Loucy (cell line): Measurements from ENCODE around the gene FHIT.

Experiments
- H2AFZ ChIP-seq: fragments of 200-600 bp; sonication (generic); 2 replicates; pipeline ENCODE4 v1.6.0; 2016; ENCODE audit warnings: antibody characterized with exemption, mild to moderate bottlenecking, low read length, moderate library complexity
- H3F3A ChIP-seq: fragments of 200-600 bp; 2 replicates; pipeline ENCODE4 v1.6.0; 2016; ENCODE audit warnings: antibody characterized with exemption, low read depth, mild to moderate bottlenecking
- H3K27me3 ChIP-seq: fragments of 200-600 bp; sonication (generic); 2 replicates; pipeline ENCODE4 v1.6.1; 2014; ENCODE audit warnings: low read length, mild to moderate bottlenecking; ENCODE audit not compliant: insufficient read depth, poor library complexity, severe bottlenecking
- H3K36me3 ChIP-seq: fragments of 200-600 bp; sonication (generic); 2 replicates; pipeline ENCODE4 v1.6.1; 2016; ENCODE audit warnings: low read length; ENCODE audit not compliant: insufficient read depth
- H3K4me1 ChIP-seq: fragments of 200-600 bp; sonication (generic); 2 replicates; pipeline ENCODE4 v1.5.1; 2014; ENCODE audit warnings: low read length, mild to moderate bottlenecking; ENCODE audit not compliant: insufficient read depth, poor library complexity, severe bottlenecking
- H3K4me2 ChIP-seq: fragments of 200-600 bp; sonication (generic); 2 replicates; pipeline ENCODE4 v1.6.0; 2014; ENCODE audit warnings: antibody characterized with exemption, low read length, low read depth, mild to moderate bottlenecking; ENCODE audit not compliant: poor library complexity, severe bottlenecking
- H3K4me3 ChIP-seq: fragments of 200-600 bp; sonication (generic); 2 replicates; pipeline ENCODE4 v1.5.1; 2014; ENCODE audit warnings: low read length, mild to moderate bottlenecking, mixed read lengths; ENCODE audit not compliant: poor library complexity, severe bottlenecking
- H3K79me2 ChIP-seq: fragments of 200-600 bp; sonication (generic); 2 replicates; pipeline ENCODE4 v1.6.1; 2014; ENCODE audit warnings: low read length; ENCODE audit not compliant: insufficient read depth
- H3K9ac ChIP-seq: fragments of 200-600 bp; sonication (generic); 2 replicates; pipeline ENCODE4 v1.6.0; 2014; ENCODE audit warnings: mild to moderate bottlenecking, low read depth, low read length, moderate library complexity; ENCODE audit not compliant: poor library complexity, severe bottlenecking
- H3K9me2 ChIP-seq: fragments of 200-600 bp; sonication (generic); replicated peaks from 2 replicates; pipeline ENCODE4 v1.6.1; 2016; ENCODE audit warnings: low read depth, low read length, mixed read lengths
- H3K9me3 ChIP-seq: fragments of 200-600 bp; sonication (generic); 2 replicates; pipeline ENCODE4 v1.6.1; 2014; ENCODE audit warnings: mild to moderate bottlenecking, antibody characterized with exemption, low read length, low read depth; ENCODE audit not compliant: insufficient read depth
- H4K20me1 ChIP-seq: fragments of 200-600 bp; sonication (generic); 2 replicates; pipeline ENCODE4 v1.6.0; 2014; ENCODE audit warnings: antibody characterized with exemption, low read length, mild to moderate bottlenecking; ENCODE audit not compliant: insufficient read depth, poor library complexity, severe bottlenecking
- CTCF ChIP-seq: fragments of 200-600 bp; sonication (generic); conservative IDR thresholded peaks from 2 replicates; pipeline ENCODE4 v1.5.1; 2014; ENCODE audit warnings: mild to moderate bottlenecking, antibody characterized with exemption, low read length
- EZH2phosphoT487 ChIP-seq: fragments of 200-600 bp; IDR thresholded peaks from 2 replicates; pipeline ENCODE4 v1.6.1; 2018; ENCODE audit warnings: antibody characterized with exemption, mild to moderate bottlenecking, moderate library complexity, borderline replicate concordance

Gene FHIT

GRCh38 chr3:60276615-60277014 is 974.6 kb downstream of the FHIT start:
- Histone ChIP-seq H3K9me2 (no peaks in the 10 kb centered on the region), H3K36me3 (no peaks in the 10 kb centered on the region), H3K4me3 (no peak overlapping the region), H3K27me3 (no peaks in the 10 kb centered on the region), H4K20me1 (no peaks in the 10 kb centered on the region), H3K9me3 (no peaks in the 10 kb centered on the region), H3K9ac (no peak overlapping the region), H2AFZ (no peak overlapping the region), H3K4me2 (no peak overlapping the region), H3K79me2 (no peaks in the 10 kb centered on the region), H3K4me1 (no peaks in the 10 kb centered on the region), H3F3A (no peaks in the 10 kb centered on the region)
- no peak for TF ChIP-seq CTCF
- TF ChIP-seq EZH2phosphoT487: no peak

DNA sequence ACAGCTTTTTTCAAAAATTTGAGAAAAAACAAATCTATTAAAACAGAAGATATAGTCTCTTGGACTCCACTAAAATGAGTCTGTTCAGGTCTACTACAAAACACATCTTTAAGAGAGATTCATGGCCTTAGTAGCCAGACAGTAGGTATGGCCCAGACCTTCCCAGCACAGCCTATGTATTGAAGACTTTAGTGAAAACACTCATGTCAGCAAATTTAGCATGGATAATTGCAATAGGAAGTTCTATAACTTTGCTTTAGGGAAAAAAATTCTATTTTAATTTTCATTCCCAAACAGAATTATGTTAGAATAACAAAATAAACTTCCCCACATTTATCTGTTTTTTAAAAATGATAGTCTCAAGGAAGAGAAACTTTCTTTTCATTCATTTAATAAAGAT is 976.6 kb downstream of the FHIT start:
- Histone ChIP-seq H3K4me1 (no peaks in the 10 kb centered on the region), H4K20me1 (no peaks in the 10 kb centered on the region), H3K27me3 (no peaks in the 10 kb centered on the region), H3K4me2 (no peak overlapping the region), H3K9ac (no peak overlapping the region), H3K4me3 (no peak overlapping the region), H3F3A (no peaks in the 10 kb centered on the region), H3K79me2 (no peaks in the 10 kb centered on the region), H3K9me3 (no peaks in the 10 kb centered on the region), H2AFZ (no peak overlapping the region), H3K9me2 (no peaks in the 10 kb centered on the region), H3K36me3 (no peaks in the 10 kb centered on the region)
- TF ChIP-seq CTCF: no peak
- TF ChIP-seq EZH2phosphoT487: no peak

GRCh38 chr3:60274098-60274497 is 977.2 kb downstream of the FHIT start:
- Histone ChIP-seq H3K4me1 (no peaks in the 10 kb centered on the region), H3K9ac (no peak overlapping the region), H3K4me2 (no peak overlapping the region), H2AFZ (no peak overlapping the region), H3K4me3 (no peak overlapping the region), H3K9me3 (no peaks in the 10 kb centered on the region), H3K36me3 (no peaks in the 10 kb centered on the region), H4K20me1 (no peaks in the 10 kb centered on the region), H3K9me2 (no peaks in the 10 kb centered on the region), H3K27me3 (no peaks in the 10 kb centered on the region), H3K79me2 (no peaks in the 10 kb centered on the region), H3F3A (no peaks in the 10 kb centered on the region)
- no peak for TF ChIP-seq EZH2phosphoT487

- no peak for TF ChIP-seq EZH2phosphoT487
- TF ChIP-seq CTCF: no peak
- no peaks in the 10 kb centered on the region for H3K9me2 ChIP-seq
Observed at GRCh38 chr3:60269829-60270266, 981.4 kb downstream of the FHIT start.

More at GRCh38 chr3:60269829-60270266, 981.4 kb downstream of the FHIT start:
- no peak overlapping the region for H3K4me3 ChIP-seq
- no peaks in the 10 kb centered on the region for H3K4me1 ChIP-seq
- H3K9me3 ChIP-seq: no peaks in the 10 kb centered on the region
- H3F3A ChIP-seq: no peaks in the 10 kb centered on the region
- H3K4me2 ChIP-seq: no peak overlapping the region
- no peaks in the 10 kb centered on the region for H4K20me1 ChIP-seq
- no peaks in the 10 kb centered on the region for H3K79me2 ChIP-seq
- no peak overlapping the region for H2AFZ ChIP-seq
- no peak overlapping the region for H3K9ac ChIP-seq
- H3K36me3 ChIP-seq: no peaks in the 10 kb centered on the region
- no peaks in the 10 kb centered on the region for H3K27me3 ChIP-seq
